ENCODE data around the gene ZCCHC2.

- TF ChIP-seq, protein P1, sequence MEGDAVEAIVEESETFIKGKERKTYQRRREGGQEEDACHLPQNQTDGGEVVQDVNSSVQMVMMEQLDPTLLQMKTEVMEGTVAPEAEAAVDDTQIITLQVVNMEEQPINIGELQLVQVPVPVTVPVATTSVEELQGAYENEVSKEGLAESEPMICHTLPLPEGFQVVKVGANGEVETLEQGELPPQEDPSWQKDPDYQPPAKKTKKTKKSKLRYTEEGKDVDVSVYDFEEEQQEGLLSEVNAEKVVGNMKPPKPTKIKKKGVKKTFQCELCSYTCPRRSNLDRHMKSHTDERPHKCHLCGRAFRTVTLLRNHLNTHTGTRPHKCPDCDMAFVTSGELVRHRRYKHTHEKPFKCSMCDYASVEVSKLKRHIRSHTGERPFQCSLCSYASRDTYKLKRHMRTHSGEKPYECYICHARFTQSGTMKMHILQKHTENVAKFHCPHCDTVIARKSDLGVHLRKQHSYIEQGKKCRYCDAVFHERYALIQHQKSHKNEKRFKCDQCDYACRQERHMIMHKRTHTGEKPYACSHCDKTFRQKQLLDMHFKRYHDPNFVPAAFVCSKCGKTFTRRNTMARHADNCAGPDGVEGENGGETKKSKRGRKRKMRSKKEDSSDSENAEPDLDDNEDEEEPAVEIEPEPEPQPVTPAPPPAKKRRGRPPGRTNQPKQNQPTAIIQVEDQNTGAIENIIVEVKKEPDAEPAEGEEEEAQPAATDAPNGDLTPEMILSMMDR (IDR thresholded peaks at IDR 0.05), result no peak
- TF ChIP-seq POLR2AphosphoS5 (IDR thresholded peaks at IDR 0.05) (no peak), EP300 (IDR thresholded peaks at IDR 0.05; ENCODE audit: low read depth) (no peak)
These were observed 16.2 kb upstream of the ZCCHC2 start for GRCh38 chr18:62506495-62507143.

Data from transverse colon (tissue), 4 donors.